Skin epidermis (tissue), 12 donors: ENCODE results near the gene TBC1D16.

Experiments used
- H3K27ac ChIP-seq, 21 experiments: fragments of 200-600 bp; sonication (generic) in 11 of 21; one replicate each; pipeline ENCODE4 v1.5.0; 2020; ENCODE audit warnings: mild to moderate bottlenecking in 3 of 21, inconsistent platforms in 2 of 21, moderate library complexity in 2 of 21
- H3K4me3 ChIP-seq, 7 experiments: fragments of 200-600 bp; sonication (generic) in 2 of 7; one replicate each; pipeline ENCODE4 v1.5.0; 2020; ENCODE audit warnings: inconsistent platforms in 2 of 7, mild to moderate bottlenecking in 2 of 7, moderate library complexity in 1 of 7

Gene TBC1D16

GRCh38 chr17:80028030-80028429, 7.6 kb downstream of the TBC1D16 start:
- H3K27ac ChIP-seq, result peak overlapping the region in 6 of 21 experiments; percentile 8 to 42 (median 32)
- no peak overlapping the region for H3K4me3 ChIP-seq

GRCh38 chr17:80027043-80027435, 8.6 kb downstream of the TBC1D16 start:
- Histone ChIP-seq H3K27ac (no peak overlapping the region), H3K4me3 (no peak overlapping the region)

- H3K27ac ChIP-seq, result no peak overlapping the region
- H3K4me3 ChIP-seq, result no peak overlapping the region
Observed at GRCh38 chr17:80026359-80027042, 9.2 kb downstream of the TBC1D16 start.

GRCh38 chr17:80025796-80026195, 9.9 kb downstream of the TBC1D16 start:
- no peak overlapping the region for H3K4me3 ChIP-seq
- no peak overlapping the region for H3K27ac ChIP-seq

GRCh38 chr17:80025140-80025539, 10.5 kb downstream of the TBC1D16 start:
- Histone ChIP-seq H3K4me3 (no peak overlapping the region), H3K27ac (peak overlapping the region in 1 of 21 experiments; percentile 7)

- Histone ChIP-seq H3K27ac (peak overlapping the region in 2 of 21 experiments; percentile 16 to 30), H3K4me3 (peak overlapping the region in 1 of 7 experiments; percentile 15)
Observed at GRCh38 chr17:80024206-80024972, 11.3 kb downstream of the TBC1D16 start.

- Histone ChIP-seq H3K4me3 (peak overlapping the region in 1 of 7 experiments; percentile 15), H3K27ac (peak overlapping the region in 4 of 21 experiments; percentile 16 to 60 (median 32))
Observed at GRCh38 chr17:80023481-80024205, 12.0 kb downstream of the TBC1D16 start.

- Histone ChIP-seq H3K27ac (no peak overlapping the region), H3K4me3 (no peak overlapping the region)
Observed at GRCh38 chr17:80021600-80021999, 14.1 kb downstream of the TBC1D16 start.

- no peak overlapping the region for H3K4me3 ChIP-seq
- H3K27ac ChIP-seq, result no peak overlapping the region
Observed at GRCh38 chr17:80018917-80019651, 16.6 kb downstream of the TBC1D16 start.

- Histone ChIP-seq H3K4me3 (no peak overlapping the region), H3K27ac (no peak overlapping the region)
Observed at GRCh38 chr17:80017226-80018010, 18.3 kb downstream of the TBC1D16 start.

- no peak overlapping the region for H3K27ac ChIP-seq
- no peak overlapping the region for H3K4me3 ChIP-seq
Observed at GRCh38 chr17:80012765-80013741, 22.6 kb downstream of the TBC1D16 start.

GRCh38 chr17:80011989-80012555, 23.6 kb downstream of the TBC1D16 start:
- no peak overlapping the region for H3K4me3 ChIP-seq
- no peak overlapping the region for H3K27ac ChIP-seq

GRCh38 chr17:80010283-80010858, 25.3 kb downstream of the TBC1D16 start:
- H3K27ac ChIP-seq, result no peak overlapping the region
- H3K4me3 ChIP-seq, result no peak overlapping the region

- Histone ChIP-seq H3K4me3 (no peak overlapping the region), H3K27ac (no peak overlapping the region)
Observed at GRCh38 chr17:80009391-80010282, 26.0 kb downstream of the TBC1D16 start.

GRCh38 chr17:80008848-80009247, 26.8 kb downstream of the TBC1D16 start:
- Histone ChIP-seq H3K27ac (no peak overlapping the region), H3K4me3 (no peak overlapping the region)

GRCh38 chr17:80008383-80008840, 27.3 kb downstream of the TBC1D16 start:
- no peak overlapping the region for H3K27ac ChIP-seq
- H3K4me3 ChIP-seq, result no peak overlapping the region
